Measurements from ENCODE around the gene MGAT4D. TPM values are rescaled to one million over a fixed set of nuclear protein-coding genes. Genes with fewer than 3 reads are reported as not detected.
A peak's percentile ranks its signal among the peaks of the same experiment; 100 is the strongest.

Gene MGAT4D
- polyA plus RNA-seq (2011; rRNA removed) (not detected in 2 replicates), polyA minus RNA-seq (2011; rRNA and poly(A)+ RNA removed) (not detected in 2 replicates)

GRCh38 chr4:140497747-140498636 is at the start of gene MGAT4D:
MGAT4D (minus strand) TSS chr4:140498293; CDS start chr4:140498222, 71 bp downstream.
- DNase-seq (ENCODE audit: low read depth): no peak
- CTCF ChIA-PET: interaction anchor here (1.1 to 1.3 kb wide), 2 partner anchors 19 to 60 kb away, joined by 3 to 5 read pairs; no protein-coding TSS in a partner anchor
- H3K27me3 ChIP-seq (ENCODE audit: control insufficient read depth, insufficient read depth, low read length): peaks cover 20% of the 10 kb centered on the region
- TF ChIP-seq, protein P1, sequence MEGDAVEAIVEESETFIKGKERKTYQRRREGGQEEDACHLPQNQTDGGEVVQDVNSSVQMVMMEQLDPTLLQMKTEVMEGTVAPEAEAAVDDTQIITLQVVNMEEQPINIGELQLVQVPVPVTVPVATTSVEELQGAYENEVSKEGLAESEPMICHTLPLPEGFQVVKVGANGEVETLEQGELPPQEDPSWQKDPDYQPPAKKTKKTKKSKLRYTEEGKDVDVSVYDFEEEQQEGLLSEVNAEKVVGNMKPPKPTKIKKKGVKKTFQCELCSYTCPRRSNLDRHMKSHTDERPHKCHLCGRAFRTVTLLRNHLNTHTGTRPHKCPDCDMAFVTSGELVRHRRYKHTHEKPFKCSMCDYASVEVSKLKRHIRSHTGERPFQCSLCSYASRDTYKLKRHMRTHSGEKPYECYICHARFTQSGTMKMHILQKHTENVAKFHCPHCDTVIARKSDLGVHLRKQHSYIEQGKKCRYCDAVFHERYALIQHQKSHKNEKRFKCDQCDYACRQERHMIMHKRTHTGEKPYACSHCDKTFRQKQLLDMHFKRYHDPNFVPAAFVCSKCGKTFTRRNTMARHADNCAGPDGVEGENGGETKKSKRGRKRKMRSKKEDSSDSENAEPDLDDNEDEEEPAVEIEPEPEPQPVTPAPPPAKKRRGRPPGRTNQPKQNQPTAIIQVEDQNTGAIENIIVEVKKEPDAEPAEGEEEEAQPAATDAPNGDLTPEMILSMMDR (IDR thresholded peaks at IDR 0.05; ENCODE audit: insufficient read depth, low read depth, low read length): no peak
- POLR2A ChIA-PET: no interaction called here
- no peaks in the 10 kb centered on the region for H3K36me3 ChIP-seq (ENCODE audit: control insufficient read depth, insufficient read depth, low read length)
- no peak within 1 kb of the TSS for H3K4me3 ChIP-seq (ENCODE audit: low read depth, low read length)

DNA sequence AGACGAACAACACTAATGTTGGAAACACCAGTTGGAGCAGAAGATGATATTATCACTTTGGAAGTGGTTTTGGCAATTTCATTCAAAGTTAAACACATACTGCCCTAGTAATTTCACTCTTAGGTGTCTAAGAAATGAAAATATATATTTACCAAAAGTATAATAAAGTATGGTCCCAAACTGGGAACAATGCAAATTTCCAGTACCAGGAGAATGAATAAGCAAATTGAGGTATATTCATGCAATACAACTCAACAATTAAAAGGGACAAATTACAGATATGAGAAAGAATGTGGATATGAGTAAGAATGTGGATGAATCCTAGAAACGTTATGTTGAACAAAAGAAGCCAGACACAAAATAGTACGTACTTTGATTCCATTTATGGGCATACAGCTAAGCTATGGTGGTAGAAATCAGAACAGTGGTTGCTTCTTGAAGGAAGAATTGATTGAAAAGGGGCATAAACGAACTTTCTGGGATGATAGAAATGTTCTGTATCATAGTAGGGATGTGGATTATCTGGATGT is 35.9 kb upstream of the MGAT4D start:
- POLR2A ChIA-PET: no interaction called here
- TF ChIP-seq, protein P1 (IDR thresholded peaks at IDR 0.05; ENCODE audit: insufficient read depth, low read depth, low read length): no peak
- peaks cover 2% of the 10 kb centered on the region; the same call in 1 of the 2 replicates for H3K36me3 ChIP-seq (ENCODE audit: control insufficient read depth, insufficient read depth, low read length)
- CTCF ChIA-PET: no interaction called here
- DNase-seq (ENCODE audit: low read depth): no peak
- H3K27me3 ChIP-seq (ENCODE audit: control insufficient read depth, insufficient read depth, low read length): no peaks in the 10 kb centered on the region
- H3K4me3 ChIP-seq (ENCODE audit: low read depth, low read length): no peak overlapping the region

DNA sequence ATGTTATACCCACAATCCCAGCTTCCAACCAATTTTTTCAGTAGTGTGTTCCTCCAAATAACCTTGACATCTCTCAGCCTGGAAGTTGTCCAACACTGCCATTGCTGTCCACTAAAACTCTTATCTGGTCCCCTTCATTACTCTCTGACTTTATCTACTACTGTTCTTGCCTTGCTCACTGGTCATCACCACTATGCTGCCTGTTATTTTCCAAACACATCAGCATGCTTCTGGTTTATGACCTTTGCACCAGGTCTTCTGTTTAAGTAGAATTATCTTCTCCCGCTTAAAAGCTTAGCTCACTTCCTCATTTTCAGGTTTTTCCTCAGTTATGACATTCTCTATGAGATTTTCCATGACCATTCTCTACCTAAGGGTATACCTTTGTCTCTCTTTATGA is 31.3 kb upstream of the MGAT4D start:
- ChIA-PET CTCF (no interaction called here), POLR2A (no interaction called here)
- no peak for DNase-seq (ENCODE audit: low read depth)
- H3K4me3 ChIP-seq (ENCODE audit: low read depth, low read length): no peak overlapping the region
- no peaks in the 10 kb centered on the region for H3K36me3 ChIP-seq (ENCODE audit: control insufficient read depth, insufficient read depth, low read length)
- no peaks in the 10 kb centered on the region for H3K27me3 ChIP-seq (ENCODE audit: control insufficient read depth, insufficient read depth, low read length)
- TF ChIP-seq, protein P1 (IDR thresholded peaks at IDR 0.05; ENCODE audit: insufficient read depth, low read depth, low read length): no peak

DNA sequence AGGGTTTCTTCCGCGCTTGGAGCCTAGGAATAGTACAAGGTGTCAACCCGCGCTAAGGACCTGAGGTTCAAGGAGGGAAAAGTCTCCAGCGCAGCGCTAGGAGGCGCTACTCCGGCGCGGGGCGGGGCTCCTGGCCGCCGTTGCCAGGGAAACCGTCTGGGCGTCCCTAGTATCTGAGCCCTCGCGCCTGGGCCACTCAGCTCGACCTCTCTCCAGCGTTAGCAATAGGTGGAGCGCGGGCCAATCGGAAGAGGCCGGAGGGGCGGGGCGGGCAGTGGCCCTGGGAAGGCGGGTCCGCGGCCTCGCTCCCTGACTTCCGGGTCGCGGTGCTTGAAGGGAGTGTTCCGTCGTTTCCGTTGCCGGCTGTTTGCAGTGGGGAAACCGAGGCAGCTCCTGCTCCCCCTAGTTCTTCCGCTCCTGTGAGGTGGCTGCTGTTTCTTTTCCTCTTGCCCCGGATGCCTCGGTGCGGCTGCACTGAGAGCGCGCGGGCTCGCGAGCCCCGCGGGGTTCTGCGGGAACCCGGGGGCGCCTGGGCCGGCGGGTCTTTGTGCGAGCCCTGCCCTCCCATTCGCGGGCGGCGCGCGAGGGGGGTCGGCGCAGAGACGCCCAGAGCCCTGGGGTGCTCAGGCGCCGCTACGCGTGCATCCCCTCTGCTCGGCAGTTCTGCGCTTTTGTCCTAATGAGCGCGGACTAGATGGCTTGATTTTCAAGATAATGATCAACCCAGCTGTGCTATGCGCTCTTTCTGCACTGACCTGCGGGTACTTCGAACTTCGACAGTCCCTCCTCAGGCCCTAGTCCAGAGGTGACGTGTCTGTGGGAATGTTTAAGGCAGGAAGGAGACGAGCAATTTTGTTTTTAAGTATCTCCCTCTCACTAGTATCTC is 26.0 kb upstream of the MGAT4D start, which contains the start of gene ELMOD2:
TSS of gene ELMOD2 (plus strand) at position 312 of the 886 bp plus-strand sequence. CDS start 1,261 bp downstream, outside the sequence.
- DNase-seq (ENCODE audit: low read depth): peak; percentile 79
- H3K27me3 ChIP-seq (ENCODE audit: control insufficient read depth, insufficient read depth, low read length): no peaks in the 10 kb centered on the region
- CTCF ChIA-PET: interaction anchor here (0.6 to 2.4 kb wide), 15 partner anchors 9 to 335 kb away, joined by 3 to 10 read pairs (median 4); partner anchors contain the start of gene SCOC
- TF ChIP-seq, protein P1 (IDR thresholded peaks at IDR 0.05; ENCODE audit: insufficient read depth, low read depth, low read length): peak; percentile 98
- H3K4me3 ChIP-seq (ENCODE audit: low read depth, low read length): peak within 1 kb of the TSS; percentile 66
- H3K36me3 ChIP-seq (ENCODE audit: control insufficient read depth, insufficient read depth, low read length): no peaks in the 10 kb centered on the region
- POLR2A ChIA-PET: interaction anchor here (0.6 kb wide), 2 partner anchors 597 to 778 kb away, joined by 4 to 5 read pairs; no protein-coding TSS in a partner anchor
